Measurements from ENCODE around the gene PTPRE. TPM values are rescaled to one million over a fixed set of nuclear protein-coding genes. Genes with fewer than 3 reads are reported as not detected.

PTPRE gene
- total and polyA plus RNA-seq, 2 experiments from 2014 or later: 4.2 to 8.8 TPM

- TF ChIP-seq CTCF (IDR thresholded peaks at IDR 0.05; ENCODE audit: low read depth, low read length): no peak
- DNase-seq (ENCODE audit: low read depth in 1 of 2, low spot score in 1 of 2): peak in 1 of 2 donors; percentile 78
- Histone ChIP-seq H3K9me3 (ENCODE audit: low read depth) (no peaks in the 10 kb centered on the region), H3K4me1 (ENCODE audit: low read depth) (no peaks in the 10 kb centered on the region), H3K4me3 (no peak overlapping the region), H3K27ac (no peak overlapping the region), H3K36me3 (no peaks in the 10 kb centered on the region), H3K27me3 (peaks cover 2% of the 10 kb centered on the region)
Observed at GRCh38 chr10:127977357-127978009, 70.6 kb downstream of the PTPRE start.

GRCh38 chr10:127978481-127978880 is 71.6 kb downstream of the PTPRE start:
- Histone ChIP-seq H3K27ac (no peak overlapping the region), H3K27me3 (no peaks in the 10 kb centered on the region), H3K9me3 (ENCODE audit: low read depth) (no peaks in the 10 kb centered on the region), H3K36me3 (no peaks in the 10 kb centered on the region), H3K4me1 (ENCODE audit: low read depth) (no peaks in the 10 kb centered on the region), H3K4me3 (no peak overlapping the region)
- no peak for DNase-seq (ENCODE audit: low read depth in 1 of 2, low spot score in 1 of 2)
- TF ChIP-seq CTCF (IDR thresholded peaks at IDR 0.05; ENCODE audit: low read depth, low read length): no peak

GRCh38 chr10:127979045-127979444 is 72.1 kb downstream of the PTPRE start:
- TF ChIP-seq CTCF (IDR thresholded peaks at IDR 0.05; ENCODE audit: low read depth, low read length): no peak
- Histone ChIP-seq H3K27me3 (no peaks in the 10 kb centered on the region), H3K27ac (no peak overlapping the region), H3K36me3 (no peaks in the 10 kb centered on the region), H3K9me3 (ENCODE audit: low read depth) (no peaks in the 10 kb centered on the region), H3K4me1 (ENCODE audit: low read depth) (no peaks in the 10 kb centered on the region), H3K4me3 (no peak overlapping the region)
- DNase-seq (ENCODE audit: low read depth in 1 of 2, low spot score in 1 of 2): peak in 1 of 2 donors; percentile 36

- no peak for TF ChIP-seq CTCF (IDR thresholded peaks at IDR 0.05; ENCODE audit: low read depth, low read length)
- no peak overlapping the region for H3K27ac ChIP-seq
- H3K9me3 ChIP-seq (ENCODE audit: low read depth): no peaks in the 10 kb centered on the region
- no peaks in the 10 kb centered on the region for H3K27me3 ChIP-seq
- DNase-seq (ENCODE audit: low read depth in 1 of 2, low spot score in 1 of 2): no peak
- no peak overlapping the region for H3K4me3 ChIP-seq
- no peaks in the 10 kb centered on the region for H3K4me1 ChIP-seq (ENCODE audit: low read depth)
- no peaks in the 10 kb centered on the region for H3K36me3 ChIP-seq
Observed at GRCh38 chr10:127979566-127979965, 72.7 kb downstream of the PTPRE start.

- no peaks in the 10 kb centered on the region for H3K9me3 ChIP-seq (ENCODE audit: low read depth)
- H3K27me3 ChIP-seq: no peaks in the 10 kb centered on the region
- TF ChIP-seq CTCF (IDR thresholded peaks at IDR 0.05; ENCODE audit: low read depth, low read length): no peak
- DNase-seq (ENCODE audit: low read depth in 1 of 2, low spot score in 1 of 2): no peak
- no peak overlapping the region for H3K4me3 ChIP-seq
- H3K36me3 ChIP-seq: no peaks in the 10 kb centered on the region
- H3K4me1 ChIP-seq (ENCODE audit: low read depth): no peaks in the 10 kb centered on the region
- H3K27ac ChIP-seq: no peak overlapping the region
Observed at GRCh38 chr10:127980898-127981297, 74.0 kb downstream of the PTPRE start.

All from cardiac muscle cell (in vitro differentiated cells and primary cell).